Measurements from ENCODE around the gene ZFR2. TPM values are rescaled to one million over a fixed set of nuclear protein-coding genes. Genes with fewer than 3 reads are reported as not detected.
A peak's percentile ranks its signal among the peaks of the same experiment; 100 is the strongest.

Gene ZFR2
- 7.9 TPM for polyA plus RNA-seq (2013, experiment 1 of 2)
- 5.5 TPM for polyA plus RNA-seq (2013, experiment 2 of 2)

DNA sequence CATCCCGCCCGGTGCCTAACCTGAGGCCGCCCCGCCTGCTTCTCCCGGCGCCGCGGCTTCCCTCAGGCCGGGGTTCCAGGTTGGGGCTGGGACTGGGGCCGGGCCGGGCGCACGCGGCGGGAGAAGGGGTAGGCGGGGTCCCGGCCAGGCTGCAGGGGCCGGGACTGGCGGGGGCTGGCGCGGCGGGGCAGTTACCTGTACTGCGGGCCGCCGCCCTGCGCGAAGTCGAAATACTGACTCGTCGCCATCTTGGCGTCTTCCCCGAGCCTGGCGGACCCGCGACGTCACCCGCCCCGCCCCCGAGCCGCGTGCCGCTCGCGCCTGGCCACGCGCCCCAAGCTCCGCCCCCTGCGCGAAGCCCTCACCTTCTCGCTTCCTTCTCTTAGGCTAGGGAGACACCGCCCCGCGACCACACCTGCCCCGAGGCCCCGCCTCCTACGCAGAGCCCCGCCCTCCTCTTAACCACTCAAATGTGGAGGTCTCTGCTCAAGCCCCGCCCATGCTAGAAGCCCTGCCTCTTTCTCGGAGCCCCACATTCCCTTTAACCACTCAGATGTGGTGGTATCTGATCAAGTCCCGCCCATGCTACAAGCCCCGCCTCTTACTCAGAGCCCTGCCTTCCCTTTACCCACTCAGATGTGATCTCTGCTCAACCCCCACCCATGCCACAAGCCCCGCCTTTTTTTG lies at the start of gene ZFR2:
Gene ZFR2, minus strand, starts transcription at position 269 of the 687 bp plus-strand sequence. Its CDS starts 21 bp downstream, at position 248.
- Histone ChIP-seq H3K4me1 (ENCODE audit: control insufficient read depth, insufficient read depth, low read length, poor library complexity, severe bottlenecking) (peaks cover 9% of the 10 kb centered on the region), H3K4me3 (ENCODE audit: extremely low read depth, insufficient read depth, low read length, poor library complexity, severe bottlenecking) (peak within 1 kb of the TSS; percentile 49), H3K36me3 (ENCODE audit: control insufficient read depth, insufficient read depth, low read length) (no peaks in the 10 kb centered on the region), H3K9me3 (ENCODE audit: control insufficient read depth, low read length) (peaks cover 10% of the 10 kb centered on the region), H3K27ac (ENCODE audit: low read depth, low read length, severe bottlenecking) (no peak within 1 kb of the TSS)
- 6 to 10% methylated on average over 42 to 62 of the region's 62 CpGs for WGBS, 2 experiments (ENCODE audit: insufficient coverage in 2 of 2)

- no peak overlapping the region for H3K27ac ChIP-seq (ENCODE audit: low read depth, low read length, severe bottlenecking)
- WGBS, 2 experiments (ENCODE audit: insufficient coverage in 2 of 2), result 89 to 90% methylated on average over 3 to 4 of the region's 5 CpGs
- peaks cover 15% of the 10 kb centered on the region for H3K36me3 ChIP-seq (ENCODE audit: control insufficient read depth, insufficient read depth, low read length)
- peaks cover 8% of the 10 kb centered on the region for H3K9me3 ChIP-seq (ENCODE audit: control insufficient read depth, low read length)
- no peak overlapping the region for H3K4me3 ChIP-seq (ENCODE audit: extremely low read depth, insufficient read depth, low read length, poor library complexity, severe bottlenecking)
- H3K4me1 ChIP-seq (ENCODE audit: control insufficient read depth, insufficient read depth, low read length, poor library complexity, severe bottlenecking), result no peaks in the 10 kb centered on the region
Observed at GRCh38 chr19:3916033-3916432, 47.2 kb upstream of the ZFR2 start.

DNA sequence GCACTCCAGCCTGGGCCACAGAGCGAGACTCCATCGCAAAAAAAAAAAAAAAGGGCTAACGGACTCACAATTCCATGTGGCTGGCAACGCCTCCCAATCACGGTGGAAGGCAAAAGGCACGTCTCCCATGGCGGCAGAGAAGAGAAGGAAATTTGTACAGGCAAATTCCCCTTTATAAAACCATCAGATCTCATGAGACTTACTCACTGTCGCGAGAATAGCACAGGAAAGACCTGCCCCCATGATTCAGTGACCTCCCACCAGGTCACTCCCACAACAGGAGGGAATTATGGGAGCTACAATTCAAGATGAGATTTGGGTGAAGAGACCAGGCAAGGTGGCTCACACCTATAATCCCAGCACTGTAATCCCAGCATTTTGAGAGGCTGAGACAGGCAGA lies 45.4 kb upstream of the ZFR2 start:
- no peak overlapping the region for H3K4me3 ChIP-seq (ENCODE audit: extremely low read depth, insufficient read depth, low read length, poor library complexity, severe bottlenecking)
- peaks cover 16% of the 10 kb centered on the region for H3K9me3 ChIP-seq (ENCODE audit: control insufficient read depth, low read length)
- 78 to 90% methylated on average over 5 of the region's 9 CpGs for WGBS, 2 experiments (ENCODE audit: insufficient coverage in 2 of 2)
- H3K36me3 ChIP-seq (ENCODE audit: control insufficient read depth, insufficient read depth, low read length), result peaks cover 26% of the 10 kb centered on the region
- no peaks in the 10 kb centered on the region for H3K4me1 ChIP-seq (ENCODE audit: control insufficient read depth, insufficient read depth, low read length, poor library complexity, severe bottlenecking)
- H3K27ac ChIP-seq (ENCODE audit: low read depth, low read length, severe bottlenecking), result no peak overlapping the region

- Histone ChIP-seq H3K9me3 (ENCODE audit: control insufficient read depth, low read length) (peaks cover 12% of the 10 kb centered on the region), H3K4me1 (ENCODE audit: control insufficient read depth, insufficient read depth, low read length, poor library complexity, severe bottlenecking) (no peaks in the 10 kb centered on the region), H3K27ac (ENCODE audit: low read depth, low read length, severe bottlenecking) (no peak overlapping the region), H3K36me3 (ENCODE audit: control insufficient read depth, insufficient read depth, low read length) (peaks cover 18% of the 10 kb centered on the region), H3K4me3 (ENCODE audit: extremely low read depth, insufficient read depth, low read length, poor library complexity, severe bottlenecking) (no peak overlapping the region)
- WGBS, 2 experiments (ENCODE audit: insufficient coverage in 2 of 2), result 100% methylated on average over 1 of the region's 1 CpG
Observed at GRCh38 chr19:3910105-3910504, 41.3 kb upstream of the ZFR2 start.

- no peak overlapping the region for H3K27ac ChIP-seq (ENCODE audit: low read depth, low read length, severe bottlenecking)
- H3K4me3 ChIP-seq (ENCODE audit: extremely low read depth, insufficient read depth, low read length, poor library complexity, severe bottlenecking), result no peak overlapping the region
- H3K4me1 ChIP-seq (ENCODE audit: control insufficient read depth, insufficient read depth, low read length, poor library complexity, severe bottlenecking), result no peaks in the 10 kb centered on the region
- peaks cover 18% of the 10 kb centered on the region for H3K36me3 ChIP-seq (ENCODE audit: control insufficient read depth, insufficient read depth, low read length)
- WGBS, 2 experiments (ENCODE audit: insufficient coverage in 2 of 2), result 75 to 86% methylated on average over 13 of the region's 14 CpGs
- H3K9me3 ChIP-seq (ENCODE audit: control insufficient read depth, low read length), result peaks cover 12% of the 10 kb centered on the region
Observed at GRCh38 chr19:3908266-3909054, 39.6 kb upstream of the ZFR2 start.

DNA sequence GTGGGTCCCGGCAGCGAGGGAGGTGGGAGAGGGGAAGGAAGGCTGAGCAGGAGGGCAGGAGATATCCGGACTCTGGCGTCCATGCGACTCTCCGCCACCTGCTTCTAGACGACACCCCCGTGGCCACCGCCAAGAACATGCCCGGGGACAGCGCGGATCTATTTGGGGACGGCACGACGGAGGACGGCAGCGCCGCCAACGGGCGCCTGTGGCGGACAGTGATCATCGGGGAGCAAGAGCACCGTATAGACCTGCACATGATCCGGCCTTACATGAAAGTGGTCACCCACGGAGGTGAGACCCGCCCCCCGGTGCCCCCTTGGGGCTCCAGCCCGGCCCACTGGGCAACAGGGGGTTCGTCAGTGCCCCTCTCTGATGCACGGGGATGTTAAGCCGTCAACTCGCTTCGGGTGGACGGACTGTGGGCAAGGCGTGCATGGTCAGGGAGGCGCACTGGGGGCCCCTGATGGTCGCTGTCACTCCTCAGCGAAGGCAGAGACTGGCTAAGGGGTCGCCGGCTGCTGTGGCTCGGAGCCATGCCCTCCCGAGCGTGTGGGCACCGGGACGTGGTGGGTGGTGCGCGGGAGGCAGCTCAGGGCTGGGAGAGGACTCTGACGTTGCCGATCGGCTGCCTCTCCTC lies 38.9 kb upstream of the ZFR2 start:
- H3K4me3 ChIP-seq (ENCODE audit: extremely low read depth, insufficient read depth, low read length, poor library complexity, severe bottlenecking), result no peak overlapping the region
- no peak overlapping the region for H3K27ac ChIP-seq (ENCODE audit: low read depth, low read length, severe bottlenecking)
- 93 to 94% methylated on average over 44 to 48 of the region's 50 CpGs for WGBS, 2 experiments (ENCODE audit: insufficient coverage in 2 of 2)
- H3K9me3 ChIP-seq (ENCODE audit: control insufficient read depth, low read length), result peaks cover 12% of the 10 kb centered on the region
- no peaks in the 10 kb centered on the region for H3K4me1 ChIP-seq (ENCODE audit: control insufficient read depth, insufficient read depth, low read length, poor library complexity, severe bottlenecking)
- H3K36me3 ChIP-seq (ENCODE audit: control insufficient read depth, insufficient read depth, low read length), result peaks cover 18% of the 10 kb centered on the region

- no peaks in the 10 kb centered on the region for H3K4me1 ChIP-seq (ENCODE audit: control insufficient read depth, insufficient read depth, low read length, poor library complexity, severe bottlenecking)
- H3K27ac ChIP-seq (ENCODE audit: low read depth, low read length, severe bottlenecking), result no peak overlapping the region
- WGBS, 2 experiments (ENCODE audit: insufficient coverage in 2 of 2), result 94 to 97% methylated on average over 3 to 7 of the region's 8 CpGs
- no peaks in the 10 kb centered on the region for H3K9me3 ChIP-seq (ENCODE audit: control insufficient read depth, low read length)
- peaks cover under 1% of the 10 kb centered on the region for H3K36me3 ChIP-seq (ENCODE audit: control insufficient read depth, insufficient read depth, low read length)
- no peak overlapping the region for H3K4me3 ChIP-seq (ENCODE audit: extremely low read depth, insufficient read depth, low read length, poor library complexity, severe bottlenecking)
Observed at GRCh38 chr19:3904233-3904632, 35.4 kb upstream of the ZFR2 start.

DNA sequence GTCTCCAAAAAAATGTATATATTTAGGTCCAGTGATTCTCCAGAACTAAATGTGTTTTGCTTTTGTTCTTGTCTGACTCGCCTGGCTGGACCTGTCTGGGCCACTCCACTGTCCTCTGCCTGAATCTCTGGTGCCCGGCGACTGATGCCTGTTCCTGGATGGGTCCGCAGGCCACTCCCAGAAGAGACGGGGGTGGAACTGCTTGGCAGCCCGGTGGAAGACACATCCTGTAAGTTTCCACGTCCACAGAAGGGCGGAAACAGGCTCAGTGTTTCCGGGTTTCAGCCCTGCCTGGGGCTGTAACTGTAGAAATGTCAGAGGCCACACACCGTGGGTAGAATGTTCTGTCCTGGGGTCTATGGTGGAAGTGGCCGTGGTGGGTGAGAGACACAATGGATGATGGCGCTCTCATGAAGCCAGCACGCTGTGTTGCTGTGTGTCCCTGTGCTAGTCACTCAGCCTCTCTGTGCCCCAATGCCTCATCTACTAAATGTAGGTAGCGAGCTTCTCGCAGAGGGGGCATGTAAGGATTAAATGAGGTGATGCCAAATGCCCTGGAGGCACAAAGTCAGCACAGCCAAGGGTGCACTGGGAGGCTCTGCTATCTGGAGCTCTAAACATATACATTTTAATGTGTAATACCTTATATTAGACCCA lies 33.6 kb upstream of the ZFR2 start:
- no peak overlapping the region for H3K4me3 ChIP-seq (ENCODE audit: extremely low read depth, insufficient read depth, low read length, poor library complexity, severe bottlenecking)
- no peaks in the 10 kb centered on the region for H3K4me1 ChIP-seq (ENCODE audit: control insufficient read depth, insufficient read depth, low read length, poor library complexity, severe bottlenecking)
- H3K27ac ChIP-seq (ENCODE audit: low read depth, low read length, severe bottlenecking), result no peak overlapping the region
- WGBS, 2 experiments (ENCODE audit: insufficient coverage in 2 of 2), result 85 to 91% methylated on average over 11 to 13 of the region's 15 CpGs
- peaks cover 9% of the 10 kb centered on the region for H3K36me3 ChIP-seq (ENCODE audit: control insufficient read depth, insufficient read depth, low read length)
- H3K9me3 ChIP-seq (ENCODE audit: control insufficient read depth, low read length), result peaks cover 10% of the 10 kb centered on the region

GRCh38 chr19:3899531-3900294 lies 30.9 kb upstream of the ZFR2 start:
- no peak overlapping the region for H3K4me3 ChIP-seq (ENCODE audit: extremely low read depth, insufficient read depth, low read length, poor library complexity, severe bottlenecking)
- 88 to 94% methylated on average over 18 of the region's 18 CpGs for WGBS, 2 experiments (ENCODE audit: insufficient coverage in 2 of 2)

DNA sequence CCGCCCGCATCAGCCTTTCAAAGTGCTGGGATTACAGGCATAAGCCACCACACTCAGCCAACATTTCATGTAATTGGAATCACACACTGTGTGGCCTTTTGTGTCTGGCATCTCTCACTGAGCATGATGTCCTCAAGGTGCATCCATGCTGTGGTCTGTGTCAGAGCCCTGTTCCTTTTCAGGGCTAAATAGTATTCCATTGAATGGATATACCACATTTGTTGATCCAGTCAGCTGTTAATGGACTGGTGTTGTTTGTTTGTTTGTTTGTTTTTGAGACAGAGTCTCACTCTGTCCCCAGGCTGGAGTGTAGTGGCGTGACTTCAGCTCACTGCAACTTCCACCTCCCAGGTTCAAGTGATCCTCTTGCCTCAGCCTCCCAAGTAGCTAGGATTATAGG lies 29.6 kb upstream of the ZFR2 start:
- Histone ChIP-seq H3K4me3 (ENCODE audit: extremely low read depth, insufficient read depth, low read length, poor library complexity, severe bottlenecking) (no peak overlapping the region), H3K4me1 (ENCODE audit: control insufficient read depth, insufficient read depth, low read length, poor library complexity, severe bottlenecking) (no peaks in the 10 kb centered on the region), H3K27ac (ENCODE audit: low read depth, low read length, severe bottlenecking) (no peak overlapping the region), H3K36me3 (ENCODE audit: control insufficient read depth, insufficient read depth, low read length) (peaks cover 9% of the 10 kb centered on the region), H3K9me3 (ENCODE audit: control insufficient read depth, low read length) (peaks cover 10% of the 10 kb centered on the region)
- 86 to 97% methylated on average over 3 of the region's 3 CpGs for WGBS, 2 experiments (ENCODE audit: insufficient coverage in 2 of 2)

More at GRCh38 chr19:3899531-3900294, 30.9 kb upstream of the ZFR2 start:
- Histone ChIP-seq H3K27ac (ENCODE audit: low read depth, low read length, severe bottlenecking) (no peak overlapping the region), H3K9me3 (ENCODE audit: control insufficient read depth, low read length) (peaks cover 10% of the 10 kb centered on the region), H3K4me1 (ENCODE audit: control insufficient read depth, insufficient read depth, low read length, poor library complexity, severe bottlenecking) (no peaks in the 10 kb centered on the region), H3K36me3 (ENCODE audit: control insufficient read depth, insufficient read depth, low read length) (peaks cover 9% of the 10 kb centered on the region)

Measured in mesodermal cell (in vitro differentiated cells).